NCI-H2107 treated with DMSO at 0.1 percent for 48 hours (cell line): ENCODE results near the gene SLCO2B1.

Source experiments
- DNase-seq: peaks from one replicate; lab custom pipeline; 2025; ENCODE audit not compliant: unreplicated experiment; lab: John Stamatoyannopoulos, UW

Gene SLCO2B1

DNA sequence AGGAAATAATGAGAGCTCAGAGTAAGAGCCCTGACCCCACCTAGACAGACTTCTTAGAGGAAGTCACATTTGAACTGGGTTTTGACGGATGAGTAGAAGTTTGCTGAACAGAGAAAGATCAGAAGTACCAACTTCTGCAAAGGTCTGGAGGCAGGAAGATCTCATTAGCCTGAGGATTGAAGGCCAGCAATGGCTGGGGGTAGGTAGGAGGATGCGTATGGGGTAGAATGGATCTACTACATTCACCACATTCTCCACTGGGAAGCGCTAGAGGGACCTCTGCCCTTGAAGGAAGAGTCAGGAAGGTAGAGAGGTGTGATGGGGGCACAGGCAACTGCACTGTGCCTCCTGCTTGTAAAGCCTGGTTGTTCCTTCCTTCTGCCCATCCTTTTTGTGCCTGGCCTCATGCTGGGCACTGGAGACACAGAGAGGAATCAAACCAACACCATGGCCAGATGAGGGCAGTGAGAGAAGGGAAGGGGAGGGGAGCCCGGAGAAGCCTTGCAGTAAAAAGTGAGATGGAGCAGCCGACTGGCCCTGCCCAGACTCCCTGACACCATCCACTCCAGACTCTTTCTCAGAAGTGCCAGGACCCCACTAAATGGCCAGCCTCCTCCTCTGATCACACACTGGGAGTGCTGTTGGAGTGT, 94.6 kb downstream of the SLCO2B1 start:
- no peak for DNase-seq

GRCh38 chr11:75246006-75246670, 95.2 kb downstream of the SLCO2B1 start:
- no peak for DNase-seq

GRCh38 chr11:75246671-75247350, 95.9 kb downstream of the SLCO2B1 start:
- no peak for DNase-seq

GRCh38 chr11:75248924-75249256, 98.0 kb downstream of the SLCO2B1 start:
- no peak for DNase-seq

- no peak for DNase-seq
Measured at GRCh38 chr11:75249704-75250103, 98.8 kb downstream of the SLCO2B1 start.

DNA sequence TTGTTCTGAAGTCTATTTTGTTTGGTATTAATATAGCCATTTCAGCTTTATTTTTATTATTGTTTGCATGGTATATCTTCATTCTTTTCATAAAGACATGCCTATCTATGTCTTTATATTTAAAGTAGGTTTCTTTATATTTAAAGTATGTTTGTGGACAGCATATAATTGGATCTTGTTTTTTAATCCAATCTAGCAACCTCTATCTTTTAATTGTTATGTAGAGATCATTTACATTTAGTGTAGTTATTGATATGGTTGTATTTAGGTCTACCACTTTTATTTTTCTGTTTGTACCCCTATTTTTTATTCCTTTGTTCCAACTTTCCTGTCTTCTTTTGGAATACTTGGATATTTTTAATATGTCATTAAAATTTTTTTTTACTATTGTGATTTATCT, 103.4 kb downstream of the SLCO2B1 start:
- DNase-seq = no peak
